Left cardiac atrium (tissue), 4 donors: ENCODE data around the gene NAV2. TPM values are rescaled to one million over a fixed set of nuclear protein-coding genes. Genes with fewer than 3 reads are reported as not detected.
A peak's percentile ranks its signal among the peaks of the same experiment; 100 is the strongest.

Experiments
- ATAC-seq, 2 donors: fragments of 200-7000 bp; cut with Tn5 transposase; one replicate each; pipeline ENCODE4 v1.9.1; 2020; ENCODE audit warnings: mild to moderate bottlenecking in 2 of 2, moderate library complexity in 2 of 2
- DNase-seq: peaks from one replicate; pipeline ENCODE4 v3.0.0-alpha.2; 2020
- intact Hi-C, 2 donors: fragments of 100-400 bp; cut with DNase I; formaldehyde crosslinking; loops; one replicate each; pipeline versions ENCODE4 v1.14.1 to v1.15.1; 2022 to 2023
- total RNA-seq, 2 donors: library from RNA; stranded (reverse); fragmentation: NEBNext Ultra II Directional; extraction: Animal tissue kit (Norgen Biotek cat#: 25700); gene quantifications; one replicate each; pipeline ENCODE4 v1.2.1, GENCODE V29; 2021
- donor health status: DM: no; HTN: yes; CAD: no.
- donor health status: DM: no; HTN: yes; CAD: no; lungs with severe emphysema.
- donor health status: DM: yes; HTN: yes; CAD: no.
- donor health status: Dilated cardiomyopathy.

NAV2 gene
- total RNA-seq, 2 donors from 2014 or later, result 12.3 to 15.3 TPM

GRCh38 chr11:20102397-20102796 lies 389.8 kb downstream of the NAV2 start:
- intact Hi-C loops, result no loop called here
- ATAC-seq (peak; percentile 77 to 79), DNase-seq (no peak)

- DNase-seq, result no peak
- no peak for ATAC-seq
- intact Hi-C loops, result no loop called here
Observed at GRCh38 chr11:20103281-20103680, 390.6 kb downstream of the NAV2 start.

GRCh38 chr11:20105427-20105826 lies 392.8 kb downstream of the NAV2 start:
- DNase-seq (no peak), ATAC-seq (no peak)
- intact Hi-C loops, result no loop called here

DNA sequence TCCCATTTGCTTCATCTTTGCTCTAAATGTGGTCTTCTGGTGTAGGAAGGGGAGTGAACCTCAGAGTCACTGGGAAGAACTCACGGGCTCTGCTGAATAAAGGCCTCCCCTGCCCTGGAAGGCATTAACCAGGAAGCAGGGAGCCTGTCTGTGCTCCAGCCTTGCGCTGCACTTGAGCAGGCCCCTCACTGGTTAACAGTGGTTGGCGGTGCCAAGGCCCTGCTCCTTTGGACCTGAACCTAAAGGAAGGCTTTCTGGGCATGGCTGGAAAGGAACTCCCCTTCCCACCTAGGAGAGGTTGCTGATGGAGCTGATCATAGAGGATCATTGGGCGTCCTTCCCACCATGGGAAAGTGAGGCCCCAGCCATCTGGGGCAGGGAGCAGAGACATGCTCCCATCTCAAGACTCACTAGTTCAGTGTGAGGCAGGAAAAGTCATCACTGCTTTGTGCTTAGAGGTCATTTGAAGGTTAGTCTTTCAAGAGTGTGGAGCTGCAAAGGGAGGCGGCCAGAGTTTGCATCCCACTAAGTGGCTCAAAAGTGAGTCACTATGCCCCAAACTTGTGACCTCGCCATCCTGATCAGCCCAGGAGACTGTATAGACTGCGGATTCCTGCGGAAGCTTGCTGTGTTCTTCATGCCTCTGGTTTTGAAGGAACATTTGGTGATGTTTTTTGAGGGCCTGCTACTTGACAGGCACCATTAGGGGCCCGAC lies 397.3 kb downstream of the NAV2 start:
- no peak for ATAC-seq
- no peak for DNase-seq
- intact Hi-C loops, result loop anchor here (5.0 to 10.0 kb wide), 2 partner anchors 155 to 158 kb away; no protein-coding TSS in a partner anchor

DNA sequence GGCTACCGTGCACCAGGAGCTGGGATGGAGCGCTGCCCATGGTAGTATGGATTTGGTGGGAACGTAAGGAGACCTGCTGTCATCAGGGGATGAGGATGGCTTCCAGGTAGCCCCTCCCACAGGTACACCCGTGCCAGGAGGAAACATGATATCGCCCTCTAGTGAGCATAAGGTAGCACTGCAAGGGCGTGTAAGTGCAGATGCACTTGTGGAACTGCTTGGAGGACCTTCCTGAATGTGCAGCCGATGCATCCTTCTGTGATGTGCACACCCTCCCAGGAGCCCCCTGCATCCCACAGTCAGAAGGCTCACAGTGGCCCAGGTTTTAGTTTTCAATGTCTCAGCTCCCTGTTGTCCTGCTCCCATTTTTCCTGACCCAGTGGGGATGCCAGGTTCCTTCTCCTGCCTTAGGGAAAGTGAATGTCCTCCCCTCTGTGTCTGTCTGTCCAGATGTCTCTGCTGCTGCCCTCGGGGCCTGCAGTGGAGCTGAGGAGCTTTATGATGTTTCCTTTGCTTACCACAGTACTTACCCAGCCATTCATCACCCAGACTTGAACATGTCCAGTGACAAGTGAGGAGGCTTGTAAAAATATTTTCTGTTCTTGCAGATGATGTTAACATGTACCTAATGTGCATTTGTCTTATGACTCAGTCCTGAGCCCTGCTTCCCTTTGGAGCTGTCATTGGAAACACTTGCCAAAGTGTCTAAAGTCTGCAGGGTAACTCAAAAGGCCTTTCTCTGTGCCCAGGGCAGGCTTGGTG lies 398.5 kb downstream of the NAV2 start:
- ATAC-seq, result peak; percentile 33 to 61
- intact Hi-C loops, result loop anchor here (5.0 to 10.0 kb wide), 2 partner anchors 156 to 159 kb away; no protein-coding TSS in a partner anchor
- DNase-seq, result no peak

DNA sequence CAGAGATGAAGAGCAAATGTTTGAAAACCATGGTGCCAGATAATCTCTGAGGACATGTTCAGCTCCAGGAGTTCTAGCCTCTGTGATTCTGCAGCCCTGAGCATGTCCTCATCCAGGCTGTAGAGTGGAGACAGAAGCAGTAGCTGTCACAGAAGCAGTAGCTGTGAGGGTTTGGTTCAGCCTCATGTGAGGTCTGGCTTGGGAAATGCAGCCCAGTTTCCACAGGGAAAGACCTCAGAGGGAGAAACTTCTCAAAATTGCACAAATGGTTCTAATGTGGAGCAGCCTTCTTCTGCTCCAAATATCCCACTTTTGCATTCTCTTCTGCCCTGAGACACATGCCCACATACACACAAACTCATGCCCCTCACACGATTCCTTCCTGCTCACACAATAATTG lies 399.2 kb downstream of the NAV2 start:
- DNase-seq, result no peak
- intact Hi-C loops, result loop anchor here (5.0 to 10.0 kb wide), 2 partner anchors 157 to 160 kb away; no protein-coding TSS in a partner anchor
- ATAC-seq, result peak; percentile 3 to 8

GRCh38 chr11:20112291-20113148 lies 399.9 kb downstream of the NAV2 start:
- intact Hi-C loops, result loop anchor here (5.0 to 10.0 kb wide), 2 partner anchors 158 to 160 kb away; no protein-coding TSS in a partner anchor

GRCh38 chr11:20113149-20113438 lies 400.5 kb downstream of the NAV2 start:
- intact Hi-C loops, result loop anchor here (5.0 to 10.0 kb wide), 2 partner anchors 158 to 161 kb away; no protein-coding TSS in a partner anchor
- DNase-seq (no peak), ATAC-seq (peak in 1 of 2 donors; percentile 0)

More at GRCh38 chr11:20112291-20113148, 399.9 kb downstream of the NAV2 start:
- ATAC-seq (peak; percentile 93 to 96), DNase-seq (peak; percentile 86)

- intact Hi-C loops, result loop anchor here (5.0 to 10.0 kb wide), 2 partner anchors 160 to 162 kb away; no protein-coding TSS in a partner anchor
- DNase-seq, result no peak
- no peak for ATAC-seq
Observed at GRCh38 chr11:20114588-20114987, 402.0 kb downstream of the NAV2 start.

DNA sequence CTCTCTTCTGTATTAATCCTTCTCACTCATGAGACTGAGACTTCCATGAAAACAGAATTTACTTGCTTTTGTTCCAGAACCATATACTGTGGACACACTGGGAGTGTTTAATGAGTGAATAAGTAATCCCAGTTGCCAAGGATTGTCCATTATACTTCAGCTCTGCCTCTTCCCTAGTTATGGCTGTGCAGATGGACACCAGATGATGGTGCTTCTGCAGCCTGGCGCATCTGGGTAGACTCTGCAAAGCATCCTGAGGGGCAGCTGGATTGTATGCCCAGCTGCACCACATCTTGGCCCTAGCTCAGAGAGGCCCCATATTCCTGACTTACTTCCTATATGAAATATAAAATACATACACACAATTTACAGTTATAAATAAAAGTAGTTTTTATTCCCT lies 404.2 kb downstream of the NAV2 start:
- DNase-seq, result no peak
- no peak for ATAC-seq
- intact Hi-C loops, result loop anchor here in 1 of 2 donors (10.0 kb wide), 1 partner anchor 162 kb away; no protein-coding TSS in a partner anchor

DNA sequence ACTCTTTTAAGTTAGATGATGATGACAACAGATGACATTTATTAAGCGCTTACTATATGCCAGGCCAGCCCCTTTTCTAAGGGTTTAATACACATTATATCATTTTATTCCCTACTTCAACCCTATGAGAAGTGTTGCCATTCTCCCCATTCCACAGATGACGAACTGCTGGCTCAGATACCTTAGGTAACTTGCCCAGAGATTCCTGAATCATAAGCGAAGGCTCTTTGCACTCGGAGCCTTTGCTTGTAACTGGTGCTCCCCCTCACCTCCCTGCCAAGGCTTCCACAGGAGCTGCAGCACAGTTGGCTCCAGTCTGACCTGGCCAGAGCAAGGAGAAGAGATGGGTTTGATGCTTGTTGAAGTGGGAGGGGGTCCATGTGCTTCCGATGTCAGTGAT lies 404.7 kb downstream of the NAV2 start:
- peak in 1 of 2 donors; percentile 8 for ATAC-seq
- intact Hi-C loops, result loop anchor here in 1 of 2 donors (10.0 kb wide), 1 partner anchor 162 kb away; no protein-coding TSS in a partner anchor
- DNase-seq, result no peak

DNA sequence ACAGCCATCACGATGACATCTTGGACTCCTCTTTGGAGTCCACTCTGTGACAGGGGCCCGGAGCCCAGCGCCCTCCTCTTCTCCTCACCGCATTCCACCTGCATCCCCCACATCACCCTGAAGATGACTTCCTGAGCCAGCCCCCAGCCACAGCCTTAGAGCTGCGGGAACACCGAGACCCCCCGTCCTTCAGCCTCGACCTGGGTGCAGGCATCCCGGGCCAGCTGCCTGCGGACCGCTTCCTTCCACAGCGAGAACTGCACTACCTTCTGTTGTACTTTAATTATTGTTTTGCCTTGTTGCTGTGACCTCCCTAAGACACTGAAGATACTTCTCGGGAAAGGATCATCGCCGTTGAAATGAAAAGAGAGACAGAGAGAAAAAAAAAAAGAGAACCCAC lies 405.6 kb downstream of the NAV2 start:
- intact Hi-C loops, result loop anchor here in 1 of 2 donors (10.0 kb wide), 1 partner anchor 163 kb away; no protein-coding TSS in a partner anchor
- ATAC-seq, result no peak
- DNase-seq, result no peak

GRCh38 chr11:20119315-20119714 lies 406.7 kb downstream of the NAV2 start:
- ATAC-seq, result no peak
- DNase-seq, result no peak
- intact Hi-C loops, result loop anchor here in 1 of 2 donors (10.0 kb wide), 1 partner anchor 165 kb away; no protein-coding TSS in a partner anchor

- ATAC-seq, result no peak
- intact Hi-C loops, result no loop called here
Observed at GRCh38 chr11:20120134-20120925, 407.7 kb downstream of the NAV2 start.

DNA sequence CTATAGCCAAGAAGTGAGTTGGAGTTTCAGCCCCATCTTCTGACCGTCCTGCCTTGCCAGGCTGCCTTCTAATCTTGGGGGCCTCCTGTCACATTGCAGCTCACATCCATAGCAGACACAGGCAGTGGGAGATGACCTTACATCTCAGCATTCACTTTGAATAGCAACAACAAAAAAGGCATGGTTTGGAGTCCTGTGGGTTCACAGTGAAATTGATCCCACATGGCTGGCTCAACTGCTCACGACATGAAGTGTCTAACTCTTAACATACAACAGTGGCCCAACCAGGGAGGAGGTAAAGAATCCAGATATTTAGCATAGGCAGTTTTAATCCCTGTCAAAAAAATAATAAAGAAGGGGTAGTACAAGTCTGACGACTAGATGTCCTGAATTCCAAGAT lies 409.5 kb downstream of the NAV2 start:
- ATAC-seq (no peak), DNase-seq (no peak)
- intact Hi-C loops, result no loop called here

More at GRCh38 chr11:20120134-20120925, 407.7 kb downstream of the NAV2 start:
- no peak for DNase-seq

DNA sequence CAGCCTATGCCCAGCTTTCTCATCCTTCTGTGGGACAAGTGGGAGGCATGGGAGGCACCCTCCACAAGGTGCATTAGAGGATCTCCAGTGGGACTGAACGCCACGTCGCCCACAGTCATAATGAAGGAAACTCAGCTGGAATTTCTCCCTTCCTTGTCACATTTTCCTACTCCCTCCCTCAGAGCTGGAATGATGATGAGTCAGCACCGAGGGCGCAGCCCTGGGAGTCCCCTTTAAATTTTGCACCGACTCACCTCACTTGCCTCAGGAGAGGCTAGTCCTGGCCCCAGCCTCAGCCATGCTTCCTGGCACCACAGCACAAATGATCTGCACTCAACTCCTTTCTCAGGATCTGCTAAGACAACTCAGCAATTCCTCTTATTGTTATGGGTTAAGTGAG lies 413.3 kb downstream of the NAV2 start:
- intact Hi-C loops, result no loop called here
- ATAC-seq (no peak), DNase-seq (no peak)

GRCh38 chr11:20126724-20127123 lies 414.1 kb downstream of the NAV2 start:
- intact Hi-C loops, result no loop called here
- ATAC-seq (no peak), DNase-seq (no peak)
